GM12878 (cell line): Measurements from ENCODE around the gene SLC39A6. TPM values are rescaled to one million over a fixed set of nuclear protein-coding genes. Genes with fewer than 3 reads are reported as not detected.

ENCODE experiments used
- ATAC-seq: fragments of 200-7000 bp; cut with Tn5 transposase; 3 replicates; pipeline ENCODE4 v1.9.1; 2020; ENCODE audit warnings: mild to moderate bottlenecking, moderate library complexity
- BruUV-seq: library from RNA; stranded (reverse); fragments of 400-500 nt; replicated peaks from 2 replicates; lab custom pipeline; 2021; lab: Mats Ljungman, UMichigan
- CTCF ChIA-PET: fragments of 300-600 bp; sonication (Branson Sonifier 250); formaldehyde crosslinking; extraction: SDS; loops from one replicate; lab custom pipeline; 2021; ENCODE audit warnings: inconsistent platforms; lab: Yijun Ruan, JAX
- POLR2A ChIA-PET: fragments of 350-600 bp; formaldehyde crosslinking; extraction: SDS; loops from one replicate; lab custom pipeline; 2021; ENCODE audit warnings: inconsistent platforms; lab: Charles Lee
- RAD21 ChIA-PET: fragments of 300-600 bp; sonication (Branson Sonifier 250); formaldehyde crosslinking; loops from one replicate; lab custom pipeline; 2023; ENCODE audit warnings: antibody characterized with exemption; ENCODE audit not compliant: unreplicated experiment; lab: Charles Lee
- SMC1A ChIA-PET: fragments of 300-600 bp; sonication (Branson Sonifier 250); formaldehyde crosslinking; loops from one replicate; lab custom pipeline; 2023; ENCODE audit not compliant: unreplicated experiment, uncharacterized antibody; lab: Charles Lee
- DNase-seq: peaks from one replicate; pipeline ENCODE4 v3.0.0-alpha.2; 2011; ENCODE audit warnings: low read depth, low spot score
- FAIRE-seq: peaks from 3 replicates; lab custom pipeline; 2011; peaks lifted over from hg19 to GRCh38; lab: Jason Lieb, UNC
- H2AFZ ChIP-seq: 2 replicates; pipeline ENCODE4 v1.6.0; 2011; ENCODE audit warnings: low read depth, low read length, control low read depth; ENCODE audit not compliant: control insufficient read depth
- H3K27ac ChIP-seq: 2 replicates; pipeline ENCODE4 v1.5.1; 2011; ENCODE audit warnings: control low read depth; ENCODE audit not compliant: control insufficient read depth, insufficient read depth
- H3K27me3 ChIP-seq, 2 experiments: replicated peaks in 1 of 2; 2 replicates each; pipeline versions ENCODE4 v1.6.0 to v1.6.1; 2011; ENCODE audit warnings: low read length in 1 of 2; ENCODE audit not compliant: control insufficient read depth in 2 of 2, insufficient read depth in 2 of 2
- H3K36me3 ChIP-seq, 2 experiments: 2 replicates each; pipeline ENCODE4 v1.5.1; 2011; ENCODE audit warnings: low read length in 1 of 2; ENCODE audit not compliant: control insufficient read depth in 2 of 2, insufficient read depth in 2 of 2
- H3K4me1 ChIP-seq: 2 replicates; pipeline ENCODE4 v1.6.1; 2011; ENCODE audit warnings: mild to moderate bottlenecking, low read length, moderate library complexity, mixed read lengths; ENCODE audit not compliant: control insufficient read depth, insufficient read depth
- H3K4me2 ChIP-seq: 2 replicates; pipeline ENCODE4 v1.6.0; 2011; ENCODE audit warnings: control low read depth; ENCODE audit not compliant: control insufficient read depth, insufficient read depth
- H3K4me3 ChIP-seq: fragments of 200-600 bp; sonication (generic); 2 replicates; pipeline ENCODE4 v1.5.1; 2016
- H3K79me2 ChIP-seq: 2 replicates; pipeline ENCODE4 v1.6.0; 2011; ENCODE audit warnings: low read length; ENCODE audit not compliant: control insufficient read depth, insufficient read depth
- H3K9ac ChIP-seq: 2 replicates; pipeline ENCODE4 v1.8.0; 2011; ENCODE audit warnings: low read length, control low read depth, mixed read lengths; ENCODE audit not compliant: control insufficient read depth, insufficient read depth
- H3K9me3 ChIP-seq: replicated peaks from 3 replicates; pipeline ENCODE4 v1.5.1; 2011; ENCODE audit warnings: mild to moderate bottlenecking, low read length; ENCODE audit not compliant: control insufficient read depth, insufficient read depth
- H4K20me1 ChIP-seq: 2 replicates; pipeline ENCODE4 v1.6.0; 2011; ENCODE audit not compliant: control insufficient read depth, insufficient read depth
- JUNB ChIP-seq: IDR thresholded peaks from 2 replicates; pipeline ENCODE4 v1.6.1; 2016; ENCODE audit warnings: antibody characterized with exemption, mild to moderate bottlenecking
- KDM1A ChIP-seq: fragments of 200-600 bp; sonication (generic); IDR thresholded peaks from 2 replicates; pipeline ENCODE4 v1.6.1; 2016; ENCODE audit warnings: borderline replicate concordance
- MEF2A ChIP-seq: IDR thresholded peaks from 2 replicates; pipeline ENCODE4 v1.6.1; 2011; ENCODE audit warnings: low read depth, mild to moderate bottlenecking, low read length, moderate library complexity; ENCODE audit not compliant: insufficient read depth
- MEF2B ChIP-seq: fragments of 450-650 bp; IDR thresholded peaks from 2 replicates; pipeline ENCODE4 v1.6.1; 2018; ENCODE audit warnings: mild to moderate bottlenecking, moderate library complexity; ENCODE audit not compliant: partially characterized antibody, poor library complexity, severe bottlenecking
- MTA2 ChIP-seq: fragments of 450-650 bp; IDR thresholded peaks from 2 replicates; pipeline ENCODE4 v1.6.1; 2016; ENCODE audit warnings: low read depth, mild to moderate bottlenecking, moderate library complexity
- NFXL1 ChIP-seq: fragments of 450-650 bp; IDR thresholded peaks from 2 replicates; pipeline ENCODE4 v1.6.1; 2017; ENCODE audit warnings: antibody characterized with exemption, mild to moderate bottlenecking, borderline replicate concordance
- PML ChIP-seq: IDR thresholded peaks from 2 replicates; pipeline ENCODE4 v1.6.1; 2012; ENCODE audit warnings: low read length, inconsistent platforms
- POLR2AphosphoS5 ChIP-seq: IDR thresholded peaks from 2 replicates; pipeline ENCODE4 v1.6.1; 2011; ENCODE audit warnings: mild to moderate bottlenecking, low read length, inconsistent platforms
- SUPT20H ChIP-seq: IDR thresholded peaks from 2 replicates; pipeline ENCODE4 v1.6.1; 2011; ENCODE audit warnings: low read depth, mild to moderate bottlenecking, low read length, moderate library complexity, borderline replicate concordance; ENCODE audit not compliant: control insufficient read depth
- ZNF592 ChIP-seq: fragments of 450-650 bp; IDR thresholded peaks from 2 replicates; pipeline ENCODE4 v1.6.1; 2017; ENCODE audit warnings: mild to moderate bottlenecking, moderate library complexity
- WGBS: methylation state at CpG from one replicate; pipeline ENCODE4 v1.1.6; 2016; ENCODE audit warnings: low lambda C conversion rate; ENCODE audit not compliant: insufficient replicate concordance, insufficient coverage; ENCODE audit errors: missing lambda C conversion rate; 5-methylcytosine and 5-hydroxymethylcytosine counted together
- in situ Hi-C: fragments of 300-500 bp; cut with MboI; formaldehyde crosslinking; loops from 9 replicates; pipeline ENCODE4 v1.14.3; 2018; ENCODE audit warnings: mixed read lengths
- intact Hi-C: fragments of 100-400 bp; cut with micrococcal nuclease; formaldehyde crosslinking; loops from one replicate; pipeline ENCODE4 v1.14.2; 2022; ENCODE audit not compliant: unreplicated experiment
- polyA plus RNA-seq, 11 experiments: library from polyadenylated mRNA; depleted of rRNA in 4 of 11; unstranded in 6 of 11; stranded (reverse) in 5 of 11; fragments of >200 nt; fragmentation: Nextera tagmentation in 4 of 11; fragmentation: Illumina TruSeq in 1 of 11; extraction: Ambion mirVana in 4 of 11; extraction: Trizol in 1 of 11; gene quantifications; 1 replicate in 1 of 11; 2 replicates in 10 of 11; pipeline versions ENCODE4 v1.2.1 to v1.2.3, GENCODE V29; 2011 to 2016; ENCODE audit warnings: inconsistent platforms in 2 of 11, missing spikeins in 2 of 11, low read depth in 1 of 11
- total RNA-seq, 4 experiments: library from RNA; depleted of rRNA in 3 of 4; stranded (reverse); fragments of >200 nt in 3 of 4; fragmentation: Illumina TruSeq in 1 of 4; extraction: Trizol in 1 of 4; gene quantifications; 2 replicates each; pipeline versions ENCODE4 v1.2.1 to v1.2.3, GENCODE V29; 2013 to 2021
- TF ChIP-seq, protein P1 (sequence below): IDR thresholded peaks from 2 replicates; pipeline ENCODE4 v1.6.1; 2012; ENCODE audit warnings: low read length, inconsistent platforms
- TF ChIP-seq, protein P2 (sequence below): fragments of 150-350 bp; IDR thresholded peaks from 2 replicates; pipeline ENCODE4 v1.6.1; 2014; ENCODE audit warnings: mild to moderate bottlenecking, low read depth, low read length

Gene SLC39A6
- total and polyA plus RNA-seq, 10 of the 15 experiments (the other 5 are each of a cell fraction or from before 2014, with no cell fraction given), result 12.4 to 65.9 (median 41.3) TPM

DNA sequence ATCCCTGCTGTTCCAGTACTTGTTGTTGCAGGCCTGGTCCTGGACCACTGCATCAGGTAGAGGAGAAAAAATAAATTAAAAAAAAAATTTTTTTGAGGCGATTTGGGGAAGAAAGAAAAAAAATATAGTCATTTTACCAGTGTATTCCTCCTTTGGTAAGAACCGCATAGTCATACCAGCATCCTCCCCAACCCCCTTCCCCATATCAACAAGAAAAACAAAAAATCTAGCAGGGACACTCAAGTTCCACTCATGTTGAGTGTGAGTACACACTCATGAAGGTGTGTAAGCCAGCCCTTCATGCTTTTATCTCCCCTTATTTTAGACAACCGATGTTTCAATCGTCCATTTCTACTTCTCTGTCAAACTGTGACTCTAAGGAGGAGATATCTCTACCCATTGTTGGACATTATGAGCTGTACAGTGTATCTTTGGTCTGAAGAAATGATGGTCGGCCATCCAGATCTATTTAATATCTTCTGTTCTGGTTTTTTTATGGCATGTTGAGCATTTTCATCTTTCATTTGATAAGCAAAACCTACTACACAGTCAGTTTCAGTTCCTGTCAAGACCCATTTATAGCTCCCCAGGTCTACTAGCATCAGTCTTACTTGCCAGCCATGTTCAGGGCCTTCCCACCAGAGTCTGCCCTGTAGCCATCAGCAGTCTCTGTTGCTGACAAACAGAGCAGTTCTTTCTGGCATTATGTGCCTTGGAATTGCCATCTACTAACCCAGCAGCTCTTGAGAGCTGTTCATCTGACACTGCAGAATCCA is 20.6 kb upstream of the SLC39A6 start:
- peak; percentile 32 for DNase-seq
- intact Hi-C loops, result loop anchor here (5.0 kb wide), 1 partner anchor 132 kb away; no protein-coding TSS in a partner anchor
- Histone ChIP-seq H3K79me2 (no peaks in the 10 kb centered on the region), H3K4me3 (peak overlapping the region; percentile 3; the same call in 1 of the 2 replicates), H3K4me1 (peaks cover 18% of the 10 kb centered on the region), H3K27ac (peak overlapping the region; percentile 79), H4K20me1 (no peaks in the 10 kb centered on the region), H3K27me3 (no peaks in the 10 kb centered on the region), H3K9ac (peak overlapping the region; percentile 43; the same call in 1 of the 2 replicates), H2AFZ (peak overlapping the region; percentile 61), H3K4me2 (peak overlapping the region; percentile 77), H3K9me3 (no peaks in the 10 kb centered on the region), H3K36me3 (peaks cover 4 to 55% of the 10 kb centered on the region in 2 experiments)
- no TSS peak for BruUV-seq
- ChIA-PET CTCF (interaction anchor here (0.6 to 2.4 kb wide), 9 partner anchors 37 to 538 kb away, joined by 3 to 8 read pairs (median 5); no protein-coding TSS in a partner anchor), POLR2A (interaction anchor here (0.6 to 1.0 kb wide), 4 partner anchors 16 to 652 kb away, joined by 3 to 4 read pairs (median 3); partner anchors contain the start of gene INO80C), RAD21 (interaction anchor here (1.0 to 1.9 kb wide), 4 partner anchors 16 to 135 kb away, joined by 3 to 5 read pairs (median 4); no protein-coding TSS in a partner anchor), SMC1A (interaction anchor here (0.9 to 2.6 kb wide), 9 partner anchors 8 to 135 kb away, joined by 3 to 12 read pairs (median 4); no protein-coding TSS in a partner anchor)
- ATAC-seq, result peak; percentile 97
- WGBS, result 20% methylated on average over 5 of the region's 5 CpGs
- no peak for FAIRE-seq
- in situ Hi-C loops, result no loop called here
- no peak for TF ChIP-seq NFXL1
- TF ChIP-seq, protein P1, sequence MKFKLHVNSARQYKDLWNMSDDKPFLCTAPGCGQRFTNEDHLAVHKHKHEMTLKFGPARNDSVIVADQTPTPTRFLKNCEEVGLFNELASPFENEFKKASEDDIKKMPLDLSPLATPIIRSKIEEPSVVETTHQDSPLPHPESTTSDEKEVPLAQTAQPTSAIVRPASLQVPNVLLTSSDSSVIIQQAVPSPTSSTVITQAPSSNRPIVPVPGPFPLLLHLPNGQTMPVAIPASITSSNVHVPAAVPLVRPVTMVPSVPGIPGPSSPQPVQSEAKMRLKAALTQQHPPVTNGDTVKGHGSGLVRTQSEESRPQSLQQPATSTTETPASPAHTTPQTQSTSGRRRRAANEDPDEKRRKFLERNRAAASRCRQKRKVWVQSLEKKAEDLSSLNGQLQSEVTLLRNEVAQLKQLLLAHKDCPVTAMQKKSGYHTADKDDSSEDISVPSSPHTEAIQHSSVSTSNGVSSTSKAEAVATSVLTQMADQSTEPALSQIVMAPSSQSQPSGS, result peak; percentile 39; the same call in 1 of the 2 replicates
- TF ChIP-seq MEF2A, result peak; percentile 89
- TF ChIP-seq SUPT20H, result no peak
- no peak for TF ChIP-seq ZNF592
- no peak for TF ChIP-seq PML
- no peak for TF ChIP-seq KDM1A
- TF ChIP-seq MEF2B, result peak; percentile 89
- TF ChIP-seq, protein P2, sequence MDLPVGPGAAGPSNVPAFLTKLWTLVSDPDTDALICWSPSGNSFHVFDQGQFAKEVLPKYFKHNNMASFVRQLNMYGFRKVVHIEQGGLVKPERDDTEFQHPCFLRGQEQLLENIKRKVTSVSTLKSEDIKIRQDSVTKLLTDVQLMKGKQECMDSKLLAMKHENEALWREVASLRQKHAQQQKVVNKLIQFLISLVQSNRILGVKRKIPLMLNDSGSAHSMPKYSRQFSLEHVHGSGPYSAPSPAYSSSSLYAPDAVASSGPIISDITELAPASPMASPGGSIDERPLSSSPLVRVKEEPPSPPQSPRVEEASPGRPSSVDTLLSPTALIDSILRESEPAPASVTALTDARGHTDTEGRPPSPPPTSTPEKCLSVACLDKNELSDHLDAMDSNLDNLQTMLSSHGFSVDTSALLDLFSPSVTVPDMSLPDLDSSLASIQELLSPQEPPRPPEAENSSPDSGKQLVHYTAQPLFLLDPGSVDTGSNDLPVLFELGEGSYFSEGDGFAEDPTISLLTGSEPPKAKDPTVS, result no peak
- 0 out of 2 replicates have a peak, but pooled peaks have one; percentile 10 for TF ChIP-seq JUNB
- TF ChIP-seq MTA2, result no peak
- 0 out of 2 replicates have a peak, but pooled peaks have one; percentile 21 for TF ChIP-seq POLR2AphosphoS5
